HFF-Myc (cell line): Measurements from ENCODE around the gene ABCB9.

Source experiments
- DNase-seq: peaks from one replicate; pipeline ENCODE4 v3.0.0-alpha.2; 2011; ENCODE audit warnings: low read depth; ENCODE audit errors: extremely low read depth
- H3K4me3 ChIP-seq: replicated peaks from 2 replicates; pipeline ENCODE4 v1.5.1; 2011; ENCODE audit warnings: low read depth, mild to moderate bottlenecking, control low read depth, low read length
- TF ChIP-seq, protein P1 (sequence below): IDR thresholded peaks from 2 replicates; pipeline ENCODE4 v1.5.1; 2012; ENCODE audit warnings: mild to moderate bottlenecking, low read depth, low read length, control low read depth; ENCODE audit errors: missing control alignments

ABCB9 gene

DNA sequence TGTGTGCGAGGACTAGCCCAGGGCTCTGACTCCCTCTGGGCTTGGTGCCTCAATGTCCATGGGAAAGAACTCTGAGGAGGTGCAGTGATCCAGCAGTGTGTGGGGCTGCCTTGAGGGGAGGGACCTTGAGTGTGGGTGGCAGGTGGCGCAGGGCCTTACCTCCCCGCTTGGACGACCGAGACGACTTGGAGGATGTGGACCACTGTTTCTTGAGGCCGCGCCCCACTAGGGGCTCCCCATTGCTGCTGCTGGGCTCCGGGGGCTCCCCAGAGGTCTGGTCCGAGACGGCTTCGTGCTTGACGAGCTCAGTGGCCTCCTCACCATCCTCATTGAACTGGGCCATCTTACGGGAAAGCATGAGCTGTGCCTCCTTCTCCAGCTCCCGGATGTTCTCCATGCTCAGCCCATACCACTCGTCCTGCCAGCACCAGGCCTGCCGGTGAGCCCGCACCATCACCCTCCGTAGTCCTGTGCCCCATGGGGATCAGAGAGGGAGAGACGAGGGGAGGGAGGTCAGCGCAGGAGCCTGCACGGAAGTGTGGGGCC is 38.9 kb upstream of the ABCB9 start:
- no peak for DNase-seq
- TF ChIP-seq, protein P1, sequence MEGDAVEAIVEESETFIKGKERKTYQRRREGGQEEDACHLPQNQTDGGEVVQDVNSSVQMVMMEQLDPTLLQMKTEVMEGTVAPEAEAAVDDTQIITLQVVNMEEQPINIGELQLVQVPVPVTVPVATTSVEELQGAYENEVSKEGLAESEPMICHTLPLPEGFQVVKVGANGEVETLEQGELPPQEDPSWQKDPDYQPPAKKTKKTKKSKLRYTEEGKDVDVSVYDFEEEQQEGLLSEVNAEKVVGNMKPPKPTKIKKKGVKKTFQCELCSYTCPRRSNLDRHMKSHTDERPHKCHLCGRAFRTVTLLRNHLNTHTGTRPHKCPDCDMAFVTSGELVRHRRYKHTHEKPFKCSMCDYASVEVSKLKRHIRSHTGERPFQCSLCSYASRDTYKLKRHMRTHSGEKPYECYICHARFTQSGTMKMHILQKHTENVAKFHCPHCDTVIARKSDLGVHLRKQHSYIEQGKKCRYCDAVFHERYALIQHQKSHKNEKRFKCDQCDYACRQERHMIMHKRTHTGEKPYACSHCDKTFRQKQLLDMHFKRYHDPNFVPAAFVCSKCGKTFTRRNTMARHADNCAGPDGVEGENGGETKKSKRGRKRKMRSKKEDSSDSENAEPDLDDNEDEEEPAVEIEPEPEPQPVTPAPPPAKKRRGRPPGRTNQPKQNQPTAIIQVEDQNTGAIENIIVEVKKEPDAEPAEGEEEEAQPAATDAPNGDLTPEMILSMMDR, result no peak
- H3K4me3 ChIP-seq, result no peak overlapping the region

DNA sequence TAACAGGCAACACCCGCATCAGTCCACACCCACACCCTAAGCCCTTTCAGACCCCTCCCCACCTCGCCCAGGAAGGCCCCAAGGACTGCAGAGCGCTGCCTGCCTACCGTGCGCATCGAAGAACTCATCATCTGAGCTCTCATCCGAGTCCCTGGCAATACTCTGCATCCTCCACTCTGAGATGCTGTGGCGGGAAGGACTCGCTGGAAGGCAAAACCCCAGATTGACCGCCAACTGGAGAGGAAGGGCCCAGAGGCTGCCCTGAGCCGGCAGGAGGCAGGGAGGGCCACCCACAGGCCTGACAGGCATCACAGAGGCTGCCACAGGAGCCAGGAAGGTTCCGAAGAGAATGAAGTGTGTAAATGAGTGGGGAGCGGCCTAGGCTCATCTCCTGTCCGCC is 38.0 kb upstream of the ABCB9 start:
- TF ChIP-seq, protein P1, result no peak
- H3K4me3 ChIP-seq, result no peak overlapping the region
- DNase-seq, result no peak

DNA sequence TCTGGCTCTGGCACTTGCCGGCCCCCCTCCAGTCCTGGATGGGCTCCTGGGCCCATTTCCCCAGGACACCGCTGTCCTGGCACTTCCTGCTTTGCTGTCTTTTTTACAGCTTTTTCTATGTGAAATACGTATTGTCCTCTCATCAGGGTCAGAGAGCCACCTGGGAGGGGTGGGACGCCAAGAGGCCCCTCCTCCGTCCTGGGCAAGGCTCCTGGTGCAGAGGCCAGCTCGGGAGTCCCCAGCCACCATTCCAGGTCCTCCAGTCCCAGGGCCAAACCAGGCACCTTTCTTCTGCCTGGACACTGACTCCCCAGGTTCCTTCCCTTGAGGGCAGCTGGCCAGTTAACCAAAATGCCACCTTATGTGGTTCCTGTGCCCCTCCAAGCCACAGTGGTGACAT is 37.0 kb upstream of the ABCB9 start:
- no peak overlapping the region for H3K4me3 ChIP-seq
- TF ChIP-seq, protein P1, result no peak
- no peak for DNase-seq

DNA sequence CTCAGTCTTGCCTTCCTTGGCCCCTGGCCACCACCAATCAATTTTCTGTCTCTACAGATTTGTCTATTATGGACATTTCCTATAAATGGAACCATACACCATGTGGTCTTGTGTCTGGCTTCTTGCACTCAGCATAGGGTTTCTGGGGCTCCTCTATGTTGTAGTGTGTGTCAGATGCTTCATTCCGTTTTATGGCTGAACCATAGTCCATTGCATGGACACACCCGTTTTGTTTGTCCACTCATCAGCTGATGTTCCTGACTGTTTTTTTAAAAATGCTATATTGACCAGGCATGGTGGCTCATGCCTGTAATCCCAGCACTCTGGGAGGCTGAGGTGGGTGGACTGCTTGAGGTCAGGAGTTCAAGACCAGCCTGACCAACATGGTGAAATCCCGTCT is 35.2 kb upstream of the ABCB9 start:
- TF ChIP-seq, protein P1, result no peak
- DNase-seq, result no peak
- H3K4me3 ChIP-seq, result no peak overlapping the region

DNA sequence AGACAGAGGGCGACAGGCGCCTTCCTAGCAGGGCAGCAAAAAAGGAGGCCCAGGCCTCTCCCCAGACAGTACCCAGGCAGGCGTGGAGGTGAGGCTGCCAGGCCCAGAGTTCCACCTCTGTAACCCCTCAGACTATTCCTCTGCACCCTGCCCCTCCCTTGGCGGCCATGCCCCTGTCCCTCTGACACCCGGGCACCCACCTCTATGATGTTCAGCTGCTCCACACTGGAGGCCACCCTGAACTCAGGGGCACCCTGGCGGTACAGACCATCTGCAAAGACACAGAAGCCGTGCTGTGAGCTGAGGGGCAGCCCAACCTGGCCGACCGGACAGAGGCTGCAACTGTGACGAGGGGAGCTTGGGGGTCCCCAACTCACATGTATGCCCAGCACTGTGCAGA is 34.3 kb upstream of the ABCB9 start:
- no peak for DNase-seq
- no peak overlapping the region for H3K4me3 ChIP-seq
- TF ChIP-seq, protein P1, result no peak

DNA sequence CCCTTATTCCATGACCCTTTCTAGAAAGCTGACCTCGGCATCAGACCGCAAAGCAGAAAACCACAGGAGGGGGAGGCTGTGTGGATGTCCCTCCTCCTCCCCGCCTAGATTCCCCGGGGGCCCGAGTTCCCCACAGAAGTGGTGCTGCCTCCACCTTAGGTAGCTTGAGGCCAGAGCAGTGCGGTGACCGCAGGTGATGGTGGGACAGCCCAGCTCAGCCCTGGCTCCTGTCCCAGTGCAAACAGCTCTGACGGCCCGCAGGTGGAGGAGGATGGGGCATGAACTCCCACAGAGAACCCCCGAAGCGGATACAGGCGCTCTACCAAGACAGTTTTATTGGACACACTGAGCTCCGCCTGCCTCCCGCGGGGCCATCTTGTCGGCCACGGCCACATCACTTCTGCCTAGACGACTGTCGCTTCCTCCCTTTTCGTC is 33.7 kb upstream of the ABCB9 start:
- no peak overlapping the region for H3K4me3 ChIP-seq
- no peak for DNase-seq
- TF ChIP-seq, protein P1, result no peak
